IMR-90 (cell line): ENCODE results near the gene CAPNS2. TPM values are rescaled to one million over a fixed set of nuclear protein-coding genes. Genes with fewer than 3 reads are reported as not detected.

Experiments
- ATAC-seq: fragments of 200-7000 bp; cut with Tn5 transposase; 2 replicates; pipeline ENCODE4 v1.9.1; 2020; ENCODE audit warnings: low read depth, mild to moderate bottlenecking, moderate library complexity
- BruUV-seq: library from RNA; stranded (reverse); fragments of 400-500 nt; replicated peaks from 2 replicates; lab custom pipeline; 2021; lab: Mats Ljungman, UMichigan
- CTCF ChIA-PET: fragments of 300-600 bp; formaldehyde crosslinking; extraction: SDS; loops from one replicate; lab custom pipeline; 2021; ENCODE audit warnings: antibody characterized with exemption; lab: Yijun Ruan, JAX
- POLR2A ChIA-PET: fragments of 300-600 bp; sonication (Branson Sonifier 250); formaldehyde crosslinking; loops from one replicate; lab custom pipeline; 2022; ENCODE audit warnings: antibody characterized with exemption; ENCODE audit not compliant: unreplicated experiment; lab: Charles Lee
- DNase-seq: peaks from one replicate; pipeline ENCODE4 v3.0.0; 2013
- H2AFZ ChIP-seq: replicated peaks from 2 replicates; pipeline ENCODE3; 2013; ENCODE audit warnings: low read length, mild to moderate bottlenecking; ENCODE audit not compliant: poor library complexity
- H2AK5ac ChIP-seq: 2 replicates; pipeline ENCODE4 v1.6.1; 2013; ENCODE audit warnings: low read depth, low read length, inconsistent platforms
- H2AK9ac ChIP-seq: replicated peaks from 2 replicates; pipeline ENCODE3; 2013; ENCODE audit warnings: mild to moderate bottlenecking, low read depth, low read length, moderate library complexity; ENCODE audit not compliant: poor library complexity
- H2BK120ac ChIP-seq: 2 replicates; pipeline ENCODE4 v1.6.1; 2013; ENCODE audit warnings: low read depth, low read length, inconsistent platforms
- H2BK15ac ChIP-seq: 3 replicates; pipeline ENCODE4 v1.6.1; 2013; ENCODE audit warnings: low read depth, low read length, inconsistent platforms
- H2BK20ac ChIP-seq: 2 replicates; pipeline ENCODE4 v1.6.1; 2013; ENCODE audit warnings: low read depth, mild to moderate bottlenecking, inconsistent platforms, low read length, moderate library complexity
- H2BK5ac ChIP-seq: 2 replicates; pipeline ENCODE4 v1.6.1; 2013; ENCODE audit warnings: mild to moderate bottlenecking, low read depth, low read length, inconsistent platforms; ENCODE audit not compliant: poor library complexity, severe bottlenecking
- H3K14ac ChIP-seq: replicated peaks from 2 replicates; pipeline ENCODE4 v1.6.1; 2013; ENCODE audit warnings: low read depth, low read length, inconsistent platforms
- H3K18ac ChIP-seq: 2 replicates; pipeline ENCODE4 v1.6.1; 2013; ENCODE audit warnings: low read depth, low read length, control low read depth
- H3K23ac ChIP-seq: 2 replicates; pipeline ENCODE4 v1.6.1; 2013; ENCODE audit warnings: low read depth, low read length, inconsistent platforms
- H3K27ac ChIP-seq: 2 replicates; pipeline ENCODE4 v1.5.1; 2013; ENCODE audit warnings: mild to moderate bottlenecking, control low read depth, low read length; ENCODE audit not compliant: insufficient read depth
- H3K27me3 ChIP-seq: 2 replicates; pipeline ENCODE4 v1.6.1; 2013; ENCODE audit warnings: low read length; ENCODE audit not compliant: control insufficient read depth, insufficient read depth
- H3K36me3 ChIP-seq: 2 replicates; pipeline ENCODE4 v1.6.1; 2013; ENCODE audit warnings: low read length, mixed read lengths; ENCODE audit not compliant: control insufficient read depth, insufficient read depth
- H3K4ac ChIP-seq: 2 replicates; pipeline ENCODE4 v1.6.1; 2013; ENCODE audit warnings: low read depth, low read length, inconsistent platforms
- H3K4me1 ChIP-seq: 2 replicates; pipeline ENCODE4 v1.6.1; 2013; ENCODE audit warnings: low read length, mixed read lengths; ENCODE audit not compliant: control insufficient read depth, insufficient read depth
- H3K4me2 ChIP-seq: 2 replicates; pipeline ENCODE4 v1.6.1; 2013; ENCODE audit warnings: low read depth, mild to moderate bottlenecking, control low read depth, low read length, moderate library complexity
- H3K4me3 ChIP-seq: 2 replicates; pipeline ENCODE4 v1.5.1; 2013; ENCODE audit warnings: low read depth, mild to moderate bottlenecking, control low read depth, low read length, moderate library complexity; ENCODE audit not compliant: insufficient read depth
- H3K56ac ChIP-seq: 2 replicates; pipeline ENCODE4 v1.6.1; 2013; ENCODE audit warnings: low read length, inconsistent platforms; ENCODE audit not compliant: insufficient read depth; ENCODE audit errors: extremely low read depth
- H3K79me1 ChIP-seq, 2 experiments: 2 replicates each; pipeline ENCODE4 v1.6.1; 2013; ENCODE audit warnings: low read length in 2 of 2, inconsistent platforms in 1 of 2, low read depth in 1 of 2
- H3K9ac ChIP-seq: 2 replicates; pipeline ENCODE4 v1.6.1; 2013; ENCODE audit warnings: low read depth, low read length, control low read depth
- H3K9me1 ChIP-seq: 2 replicates; pipeline ENCODE4 v1.6.1; 2013; ENCODE audit warnings: low read length, inconsistent platforms; ENCODE audit not compliant: insufficient read depth
- H3K9me3 ChIP-seq: 2 replicates; pipeline ENCODE4 v1.6.1; 2013; ENCODE audit warnings: low read length; ENCODE audit not compliant: control insufficient read depth, insufficient read depth
- H4K20me1 ChIP-seq: 2 replicates; pipeline ENCODE4 v1.6.1; 2013; ENCODE audit warnings: low read length, inconsistent platforms; ENCODE audit not compliant: insufficient read depth
- H4K5ac ChIP-seq: 2 replicates; pipeline ENCODE4 v1.6.1; 2013; ENCODE audit warnings: mild to moderate bottlenecking, low read depth, low read length, control low read depth
- H4K8ac ChIP-seq, 2 experiments: 2 replicates each; pipeline ENCODE4 v1.6.1; 2013; ENCODE audit warnings: low read depth in 2 of 2, low read length in 2 of 2, control low read depth in 1 of 2, inconsistent platforms in 1 of 2
- H4K91ac ChIP-seq: 2 replicates; pipeline ENCODE4 v1.6.1; 2013; ENCODE audit warnings: low read depth, low read length, inconsistent platforms; ENCODE audit not compliant: insufficient read depth
- FOS ChIP-seq: fragments of 150-350 bp; IDR thresholded peaks from 2 replicates; pipeline ENCODE4 v1.6.1; 2016; ENCODE audit warnings: low read depth, low read length
- MAFK ChIP-seq: IDR thresholded peaks from 2 replicates; pipeline ENCODE4 v1.6.1; 2012; ENCODE audit warnings: low read depth, low read length, improper control_type of control experiment
- dilution Hi-C: fragments of 300-500 bp; cut with HindIII; formaldehyde crosslinking; loops from one replicate; pipeline ENCODE4 v1.14.3; 2018; ENCODE audit warnings: low sequenced_read_pairs; ENCODE audit not compliant: unreplicated experiment
- in situ Hi-C: fragments of 300-500 bp; cut with MboI; formaldehyde crosslinking; loops from 3 replicates; pipeline ENCODE4 v1.14.3; 2019; ENCODE audit warnings: low sequenced_read_pairs, inconsistent platforms, mixed read lengths
- intact Hi-C: fragments of 100-400 bp; cut with micrococcal nuclease; formaldehyde crosslinking; loops from 2 replicates; pipeline ENCODE4 v1.10.0; 2022
- polyA plus RNA-seq, 3 experiments: library from polyadenylated mRNA; depleted of rRNA; stranded (reverse); fragments of >200 nt; gene quantifications; 2 replicates each; pipeline ENCODE4 v1.2.3, GENCODE V29; 2012; ENCODE audit warnings: low replicate concordance in 1 of 3
- total RNA-seq: library from RNA; depleted of rRNA; stranded (reverse); fragments of >200 nt; gene quantifications from 2 replicates; pipeline ENCODE4 v1.2.3, GENCODE V29; 2012
- TF ChIP-seq, protein P1 (sequence below): fragments of 150-350 bp; IDR thresholded peaks from 2 replicates; pipeline ENCODE4 v1.6.1; 2016; ENCODE audit warnings: low read depth, mild to moderate bottlenecking, low read length, moderate library complexity, borderline replicate concordance

Gene CAPNS2
- total and polyA plus RNA-seq, 2 of the 4 experiments (the other 2 are of a cell fraction): 0.09 to 0.72 TPM

DNA sequence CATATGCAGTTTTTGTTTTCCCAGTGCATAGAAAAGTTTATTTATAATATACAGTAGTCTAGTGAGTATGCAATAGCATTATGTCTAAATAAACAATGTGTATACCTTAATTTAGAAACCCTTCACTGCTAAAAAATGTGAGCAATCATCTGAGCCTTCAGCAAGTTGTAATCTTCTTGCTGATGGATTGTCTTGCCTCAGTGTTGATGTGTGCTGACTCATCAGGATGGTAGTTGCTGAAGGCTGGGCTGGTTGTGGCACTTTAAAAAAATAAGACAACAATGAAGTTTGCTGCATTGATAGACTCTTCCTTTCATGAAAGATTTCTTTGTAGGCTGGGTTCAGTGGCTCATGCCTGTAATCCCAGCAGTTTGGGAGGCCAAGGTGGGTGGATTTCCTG is 13.9 kb upstream of the CAPNS2 start:
- dilution Hi-C loops (no loop called here), in situ Hi-C loops (no loop called here), intact Hi-C loops (no loop called here)
- no peaks in the 10 kb centered on the region for H4K20me1 ChIP-seq
- H3K4me3 ChIP-seq: no peak overlapping the region
- no peaks in the 10 kb centered on the region for H3K36me3 ChIP-seq
- H3K4me1 ChIP-seq: no peaks in the 10 kb centered on the region
- no peak overlapping the region for H2AFZ ChIP-seq
- no peak overlapping the region for H2BK15ac ChIP-seq
- H3K56ac ChIP-seq: no peak overlapping the region
- DNase-seq (peak; percentile 69), ATAC-seq (peak; percentile 83)
- no peak overlapping the region for H4K8ac ChIP-seq
- H3K23ac ChIP-seq: no peak overlapping the region
- no peak overlapping the region for H4K5ac ChIP-seq
- H3K4ac ChIP-seq: no peak overlapping the region
- no peak overlapping the region for H2AK5ac ChIP-seq
- H3K9me3 ChIP-seq: peaks cover 4% of the 10 kb centered on the region; the same call in 1 of the 2 replicates
- no peaks in the 10 kb centered on the region for H3K27me3 ChIP-seq
- H2BK120ac ChIP-seq: no peak overlapping the region
- no peak overlapping the region for H2BK20ac ChIP-seq
- no TSS peak for BruUV-seq
- ChIA-PET POLR2A (no interaction called here), CTCF (no interaction called here)
- no peaks in the 10 kb centered on the region for H3K79me1 ChIP-seq
- H3K27ac ChIP-seq: no peak overlapping the region
- H3K9me1 ChIP-seq: no peaks in the 10 kb centered on the region
- TF ChIP-seq FOS: 0 out of 2 replicates have a peak, but pooled peaks have one; percentile 25
- TF ChIP-seq, protein P1, sequence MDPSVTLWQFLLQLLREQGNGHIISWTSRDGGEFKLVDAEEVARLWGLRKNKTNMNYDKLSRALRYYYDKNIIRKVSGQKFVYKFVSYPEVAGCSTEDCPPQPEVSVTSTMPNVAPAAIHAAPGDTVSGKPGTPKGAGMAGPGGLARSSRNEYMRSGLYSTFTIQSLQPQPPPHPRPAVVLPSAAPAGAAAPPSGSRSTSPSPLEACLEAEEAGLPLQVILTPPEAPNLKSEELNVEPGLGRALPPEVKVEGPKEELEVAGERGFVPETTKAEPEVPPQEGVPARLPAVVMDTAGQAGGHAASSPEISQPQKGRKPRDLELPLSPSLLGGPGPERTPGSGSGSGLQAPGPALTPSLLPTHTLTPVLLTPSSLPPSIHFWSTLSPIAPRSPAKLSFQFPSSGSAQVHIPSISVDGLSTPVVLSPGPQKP: no peak
- TF ChIP-seq MAFK: peak; percentile 88
- H3K18ac ChIP-seq: no peak overlapping the region
- no peak overlapping the region for H2BK5ac ChIP-seq
- H4K91ac ChIP-seq: no peak overlapping the region
- H3K4me2 ChIP-seq: no peak overlapping the region
- H2AK9ac ChIP-seq: no peak overlapping the region
- H3K9ac ChIP-seq: no peak overlapping the region
- H3K14ac ChIP-seq: no peak overlapping the region
